H9 (cell line): ENCODE data around the gene MAP3K20. TPM values are rescaled to one million over a fixed set of nuclear protein-coding genes. Genes with fewer than 3 reads are reported as not detected.

Experiments
- DNase-seq: peaks from one replicate; pipeline ENCODE4 v3.0.0-alpha.2; 2017
- H2AFZ ChIP-seq: one replicate; pipeline ENCODE4 v1.6.1; 2013; ENCODE audit warnings: mild to moderate bottlenecking, low read length, control low read depth, moderate library complexity
- H2AK5ac ChIP-seq: 2 replicates; pipeline ENCODE4 v1.6.1; 2013; ENCODE audit warnings: low read length, control low read depth, mixed read lengths; ENCODE audit not compliant: insufficient read length
- H2BK120ac ChIP-seq: one replicate; pipeline ENCODE4 v1.6.1; 2013; ENCODE audit warnings: low read depth, mild to moderate bottlenecking, low read length, control low read depth, inconsistent platforms; ENCODE audit not compliant: poor library complexity, severe bottlenecking
- H2BK12ac ChIP-seq: 2 replicates; pipeline ENCODE4 v1.6.1; 2013; ENCODE audit warnings: low read length, control low read depth, mixed read lengths, low read depth; ENCODE audit not compliant: insufficient read length
- H2BK15ac ChIP-seq: 2 replicates; pipeline ENCODE4 v1.6.1; 2013; ENCODE audit warnings: low read depth, low read length, control low read depth
- H2BK20ac ChIP-seq: one replicate; pipeline ENCODE4 v1.6.1; 2013; ENCODE audit warnings: low read depth, mild to moderate bottlenecking, low read length, control low read depth, inconsistent platforms; ENCODE audit not compliant: poor library complexity, severe bottlenecking
- H2BK5ac ChIP-seq: 2 replicates; pipeline ENCODE4 v1.6.1; 2013; ENCODE audit warnings: low read length, control low read depth, mixed read lengths; ENCODE audit not compliant: insufficient read length
- H3K14ac ChIP-seq: 2 replicates; pipeline ENCODE4 v1.6.1; 2013; ENCODE audit warnings: low read length, control low read depth; ENCODE audit not compliant: insufficient read depth
- H3K18ac ChIP-seq: 2 replicates; pipeline ENCODE4 v1.6.1; 2013; ENCODE audit warnings: low read depth, mild to moderate bottlenecking, mixed read lengths, low read length, control low read depth; ENCODE audit not compliant: insufficient read length
- H3K23ac ChIP-seq: 2 replicates; pipeline ENCODE4 v1.6.1; 2013; ENCODE audit warnings: low read length, control low read depth, mixed read lengths, low read depth; ENCODE audit not compliant: insufficient read length
- H3K23me2 ChIP-seq: 2 replicates; pipeline ENCODE4 v1.6.1; 2013; ENCODE audit warnings: low read depth, mild to moderate bottlenecking, mixed read lengths, low read length, control low read depth; ENCODE audit not compliant: insufficient read length, poor library complexity, severe bottlenecking
- H3K27ac ChIP-seq: 2 replicates; pipeline ENCODE4 v1.5.1; 2013; ENCODE audit warnings: low read length, control low read depth, mixed read lengths, low read depth; ENCODE audit not compliant: insufficient read length
- H3K27me3 ChIP-seq: 2 replicates; pipeline ENCODE4 v1.6.1; 2013; ENCODE audit warnings: low read length, control low read depth, inconsistent platforms; ENCODE audit not compliant: insufficient read depth
- H3K4ac ChIP-seq: 2 replicates; pipeline ENCODE4 v1.6.1; 2013; ENCODE audit warnings: low read depth, mild to moderate bottlenecking, control low read depth, inconsistent platforms, low read length, moderate library complexity
- H3K4me1 ChIP-seq: 2 replicates; pipeline ENCODE4 v1.6.1; 2013; ENCODE audit warnings: low read length, control low read depth, inconsistent platforms; ENCODE audit not compliant: insufficient read depth
- H3K4me2 ChIP-seq: 2 replicates; pipeline ENCODE4 v1.6.1; 2013; ENCODE audit warnings: low read length, control low read depth, mixed read lengths; ENCODE audit not compliant: insufficient read length, insufficient read depth
- H3K56ac ChIP-seq: 2 replicates; pipeline ENCODE4 v1.6.1; 2013; ENCODE audit warnings: low read depth, mild to moderate bottlenecking, mixed read lengths, low read length, control low read depth; ENCODE audit not compliant: insufficient read length
- H3K79me1 ChIP-seq: 2 replicates; pipeline ENCODE4 v1.6.1; 2013; ENCODE audit warnings: low read depth, mild to moderate bottlenecking, moderate library complexity, low read length, control low read depth, inconsistent platforms; ENCODE audit not compliant: insufficient read depth, poor library complexity, severe bottlenecking
- H3K79me2 ChIP-seq: 2 replicates; pipeline ENCODE4 v1.6.1; 2013; ENCODE audit warnings: low read length, control low read depth, inconsistent platforms; ENCODE audit not compliant: insufficient read depth
- H3K9ac ChIP-seq: 2 replicates; pipeline ENCODE4 v1.6.1; 2013; ENCODE audit warnings: low read length, control low read depth, mixed read lengths; ENCODE audit not compliant: insufficient read length; ENCODE audit errors: extremely low read depth
- H3K9me3 ChIP-seq: one replicate; pipeline ENCODE4 v1.6.1; 2013; ENCODE audit warnings: low read depth, low read length, inconsistent platforms; ENCODE audit not compliant: control insufficient read depth
- H3T11ph ChIP-seq: one replicate; pipeline ENCODE4 v1.6.1; 2013; ENCODE audit warnings: mild to moderate bottlenecking, low read length, control low read depth, inconsistent platforms
- H4K20me1 ChIP-seq: one replicate; pipeline ENCODE4 v1.6.1; 2013; ENCODE audit not compliant: control insufficient read depth, insufficient read length, insufficient read depth
- H4K5ac ChIP-seq: 2 replicates; pipeline ENCODE4 v1.6.1; 2013; ENCODE audit warnings: low read depth, mild to moderate bottlenecking, mixed read lengths, low read length, control low read depth; ENCODE audit not compliant: insufficient read length
- H4K8ac ChIP-seq: replicated peaks from 2 replicates; pipeline ENCODE4 v1.6.1; 2013; ENCODE audit warnings: low read length, control low read depth, mixed read lengths, low read depth; ENCODE audit not compliant: insufficient read length
- H4K91ac ChIP-seq: 2 replicates; pipeline ENCODE4 v1.6.1; 2013; ENCODE audit warnings: low read depth, mild to moderate bottlenecking, moderate library complexity, mixed read lengths, low read length, control low read depth; ENCODE audit not compliant: insufficient read length
- H3K27ac Mint-ChIP-seq, 3 experiments: 2 replicates in 2 of 3; 3 replicates in 1 of 3; pipeline ENCODE4 v1.8.0; 2020 to 2021; ENCODE audit warnings: mixed read lengths in 3 of 3, mild to moderate bottlenecking in 1 of 3, moderate library complexity in 1 of 3
- H3K27me3 Mint-ChIP-seq: 2 replicates; pipeline ENCODE4 v1.8.0; 2021; ENCODE audit warnings: low read depth, mild to moderate bottlenecking, moderate library complexity, mixed read lengths
- H3K36me3 Mint-ChIP-seq, 3 experiments: 2 replicates in 2 of 3; 3 replicates in 1 of 3; pipeline ENCODE4 v1.8.0; 2020 to 2021; ENCODE audit warnings: low read depth in 3 of 3, mixed read lengths in 3 of 3; ENCODE audit not compliant: insufficient read depth in 1 of 3
- H3K4me1 Mint-ChIP-seq, 2 experiments: 2 replicates each; pipeline ENCODE4 v1.8.0; 2020; ENCODE audit warnings: mixed read lengths in 2 of 2
- H3K4me3 Mint-ChIP-seq, 2 experiments: 2 replicates in 1 of 2; 3 replicates in 1 of 2; pipeline ENCODE4 v1.8.0; 2020 to 2021; ENCODE audit warnings: mild to moderate bottlenecking in 2 of 2, mixed read lengths in 2 of 2, moderate library complexity in 1 of 2
- H3K9me3 Mint-ChIP-seq, 2 experiments: 2 replicates in 1 of 2; 3 replicates in 1 of 2; pipeline ENCODE4 v1.8.0; 2020; ENCODE audit warnings: mild to moderate bottlenecking in 2 of 2, mixed read lengths in 2 of 2, moderate library complexity in 1 of 2
- WGBS: extraction: QIAGEN DNeasy Blood & Tissue Kit; methylation state at CpG from one replicate; pipeline ENCODE4 v1.1.7; 2013; ENCODE audit warnings: missing lambda C conversion rate, low lambda C conversion rate, mixed read lengths; ENCODE audit not compliant: insufficient read length; ENCODE audit errors: extremely low coverage; 5-methylcytosine and 5-hydroxymethylcytosine counted together
- total RNA-seq: library from RNA; stranded (reverse); gene quantifications from 2 replicates; pipeline ENCODE4 v1.2.1, GENCODE V29; 2021
- TF ChIP-seq, protein P1 (sequence below): fragments of 200-600 bp; sonication (generic); conservative IDR thresholded peaks from 3 replicates; pipeline ENCODE4 v1.8.0; 2021; ENCODE audit warnings: antibody characterized with exemption, mild to moderate bottlenecking

MAP3K20 gene
- total RNA-seq, 1 experiment from 2014 or later = 8.7 TPM

DNA sequence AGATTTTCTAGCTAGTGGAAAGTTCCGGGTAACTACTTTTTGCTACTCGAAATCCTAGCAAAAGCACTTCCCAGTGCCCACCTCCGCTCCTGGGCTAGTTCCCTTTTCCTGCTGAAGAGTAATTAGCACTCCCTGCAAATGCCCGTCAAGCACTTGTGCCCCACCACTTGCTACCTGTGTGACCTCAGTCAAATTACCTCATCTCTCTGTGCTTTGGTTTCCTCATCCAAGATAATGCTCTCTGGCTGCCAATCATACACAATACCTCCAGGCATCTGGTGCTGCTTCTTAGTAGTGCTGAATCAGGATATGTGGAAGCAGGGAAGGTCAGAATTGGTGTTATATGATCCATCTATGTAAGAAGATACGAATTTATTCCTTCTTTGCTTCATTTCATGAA is 176.9 kb downstream of the MAP3K20 start:
- Histone ChIP-seq H2BK5ac (no peak overlapping the region), H3K23me2 (no peaks in the 10 kb centered on the region), H3K56ac (no peak overlapping the region), H2BK12ac (no peak overlapping the region), H4K91ac (no peak overlapping the region), H3K4me2 (no peak overlapping the region), H3K79me1 (no peaks in the 10 kb centered on the region), H3K79me2 (no peaks in the 10 kb centered on the region), H3K14ac (no peak overlapping the region; the same call in 1 of the 2 replicates), H2BK120ac (no peak overlapping the region), H2BK15ac (no peak overlapping the region), H3K18ac (no peak overlapping the region), H3T11ph (no peak overlapping the region), H3K27ac (no peak overlapping the region), H2BK20ac (no peak overlapping the region), H3K27me3 (no peaks in the 10 kb centered on the region), H3K4ac (no peak overlapping the region), H4K5ac (no peak overlapping the region), H4K8ac (no peak overlapping the region), H2AK5ac (no peak overlapping the region), H3K9me3 (no peaks in the 10 kb centered on the region), H3K9ac (no peak overlapping the region), H4K20me1 (no peaks in the 10 kb centered on the region), H3K23ac (no peak overlapping the region), H2AFZ (no peak overlapping the region), H3K4me1 (peaks cover 2% of the 10 kb centered on the region; the same call in 1 of the 2 replicates)
- Mint-ChIP-seq H3K36me3 (no peaks in the 10 kb centered on the region), H3K27me3 (no peaks in the 10 kb centered on the region), H3K4me1 (peaks cover 13 to 17% of the 10 kb centered on the region in 2 experiments), H3K4me3 (no peak overlapping the region), H3K9me3 (peaks cover 0 to 4% of the 10 kb centered on the region in 2 experiments; a peak in 1 of 5 replicates), H3K27ac (no peak overlapping the region)
- WGBS = no CpG with 5 or more reads among the region's 5 CpGs
- DNase-seq = no peak
- TF ChIP-seq, protein P1, sequence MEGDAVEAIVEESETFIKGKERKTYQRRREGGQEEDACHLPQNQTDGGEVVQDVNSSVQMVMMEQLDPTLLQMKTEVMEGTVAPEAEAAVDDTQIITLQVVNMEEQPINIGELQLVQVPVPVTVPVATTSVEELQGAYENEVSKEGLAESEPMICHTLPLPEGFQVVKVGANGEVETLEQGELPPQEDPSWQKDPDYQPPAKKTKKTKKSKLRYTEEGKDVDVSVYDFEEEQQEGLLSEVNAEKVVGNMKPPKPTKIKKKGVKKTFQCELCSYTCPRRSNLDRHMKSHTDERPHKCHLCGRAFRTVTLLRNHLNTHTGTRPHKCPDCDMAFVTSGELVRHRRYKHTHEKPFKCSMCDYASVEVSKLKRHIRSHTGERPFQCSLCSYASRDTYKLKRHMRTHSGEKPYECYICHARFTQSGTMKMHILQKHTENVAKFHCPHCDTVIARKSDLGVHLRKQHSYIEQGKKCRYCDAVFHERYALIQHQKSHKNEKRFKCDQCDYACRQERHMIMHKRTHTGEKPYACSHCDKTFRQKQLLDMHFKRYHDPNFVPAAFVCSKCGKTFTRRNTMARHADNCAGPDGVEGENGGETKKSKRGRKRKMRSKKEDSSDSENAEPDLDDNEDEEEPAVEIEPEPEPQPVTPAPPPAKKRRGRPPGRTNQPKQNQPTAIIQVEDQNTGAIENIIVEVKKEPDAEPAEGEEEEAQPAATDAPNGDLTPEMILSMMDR = no peak
